OCI-M1 (cell line): ENCODE measurements around the gene ATP5F1E.
"Not testable (repeated sequence)": the region's sequence is repeated elsewhere in the genome, so short reads cannot be mapped to it uniquely, and the experiment has no call there.

Source experiments
- DNase-seq: peaks from one replicate; lab custom pipeline; 2025; lab: John Stamatoyannopoulos, UW

The ATP5F1E gene

GRCh38 chr20:59019217-59019616 lies 12.9 kb downstream of the ATP5F1E start, which contains the start of gene TUBB1:
Gene TUBB1 (plus strand): TSS chr20:59019429. CDS start chr20:59019523, 94 bp downstream.
- DNase-seq: peak; percentile 36

- DNase-seq: no peak
These were observed 13.3 kb downstream of the ATP5F1E start for GRCh38 chr20:59018817-59019216.

GRCh38 chr20:59017493-59018231 lies 14.5 kb downstream of the ATP5F1E start:
- DNase-seq: no peak

GRCh38 chr20:59016795-59017492 lies 15.2 kb downstream of the ATP5F1E start:
- DNase-seq: no peak

GRCh38 chr20:59015812-59016711 lies 16.1 kb downstream of the ATP5F1E start:
- no peak for DNase-seq

GRCh38 chr20:59015411-59015810 lies 16.7 kb downstream of the ATP5F1E start:
- no peak for DNase-seq

- no peak for DNase-seq
These were observed 17.3 kb downstream of the ATP5F1E start for GRCh38 chr20:59014680-59015389.

- DNase-seq: no peak
These were observed 18.1 kb downstream of the ATP5F1E start for GRCh38 chr20:59013959-59014608.

GRCh38 chr20:59013031-59013951 lies 18.8 kb downstream of the ATP5F1E start:
- DNase-seq: no peak

GRCh38 chr20:59011874-59012157 lies 20.3 kb downstream of the ATP5F1E start:
- not testable (repeated sequence) for DNase-seq

GRCh38 chr20:59010995-59011873 lies 20.9 kb downstream of the ATP5F1E start:
- DNase-seq: peak; percentile 92

GRCh38 chr20:59010321-59010994 lies 21.7 kb downstream of the ATP5F1E start:
- DNase-seq: no peak

GRCh38 chr20:59008715-59009336 lies 23.3 kb downstream of the ATP5F1E start:
- no peak for DNase-seq

- DNase-seq: peak; percentile 48
These were observed 24.2 kb downstream of the ATP5F1E start for GRCh38 chr20:59007665-59008511.

GRCh38 chr20:59006864-59007664 lies 25.1 kb downstream of the ATP5F1E start, which contains the start of gene CTSZ:
Gene CTSZ (minus strand): TSS chr20:59007254. CDS start chr20:59007128, 126 bp downstream.
- no peak for DNase-seq

- no peak for DNase-seq
These were observed 25.8 kb downstream of the ATP5F1E start for GRCh38 chr20:59006167-59006863.
